ENCODE measurements around the gene TERB2.
"Not testable (repeated sequence)": the region's sequence is repeated elsewhere in the genome, so short reads cannot be mapped to it uniquely, and the experiment has no call there.

GRCh38 chr15:44912974-44913448 is 43.5 kb upstream of the TERB2 start:
- TF ChIP-seq POLR2A (IDR thresholded peaks at IDR 0.05; ENCODE audit: low read length); GATA1 (IDR thresholded peaks at IDR 0.05; ENCODE audit: low read depth, low read length): not testable (repeated sequence)

Measured in erythroblast (primary cell).